GM18498 (cell line): ENCODE measurements around the gene STXBP4.

Experiments used
- ATAC-seq: cut with Tn5 transposase; IDR thresholded peaks from one replicate; pipeline ENCODE4 v1.9.1; 2021; ENCODE audit warnings: mild to moderate bottlenecking, moderate library complexity; ENCODE audit not compliant: unreplicated experiment

The STXBP4 gene

DNA sequence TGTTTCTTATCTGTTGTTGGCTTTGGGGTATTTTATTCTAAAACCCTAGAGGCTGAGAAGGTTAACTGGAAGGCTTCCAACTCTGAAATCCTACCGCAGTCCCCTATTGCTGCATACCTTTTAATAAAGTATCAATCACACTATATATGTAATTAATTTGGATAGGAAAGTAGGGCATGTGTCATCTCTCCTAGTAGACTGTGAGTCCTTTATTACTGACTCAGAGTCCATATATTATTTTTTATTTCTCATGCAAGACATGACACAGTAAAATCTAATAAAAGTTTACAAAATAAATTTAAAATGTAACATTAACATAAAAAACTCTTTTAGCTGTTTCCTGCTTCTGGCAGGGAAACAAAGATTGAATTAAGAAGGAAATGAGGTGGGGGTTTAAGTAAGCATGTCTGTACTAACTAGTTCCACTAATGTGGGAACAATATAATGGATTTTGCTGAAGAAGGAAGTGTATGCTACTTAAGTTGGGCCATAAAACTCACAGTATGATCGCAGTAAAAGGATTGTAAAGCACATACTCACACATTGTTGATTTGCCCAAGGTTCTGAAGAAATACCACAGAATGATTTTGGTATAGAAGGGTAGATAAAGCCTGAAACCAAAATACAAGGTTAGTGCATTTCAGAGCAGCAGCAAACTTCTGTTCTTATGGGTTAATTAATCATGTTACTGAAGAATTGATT is 198.6 kb downstream of the STXBP4 start:
- no peak for ATAC-seq

DNA sequence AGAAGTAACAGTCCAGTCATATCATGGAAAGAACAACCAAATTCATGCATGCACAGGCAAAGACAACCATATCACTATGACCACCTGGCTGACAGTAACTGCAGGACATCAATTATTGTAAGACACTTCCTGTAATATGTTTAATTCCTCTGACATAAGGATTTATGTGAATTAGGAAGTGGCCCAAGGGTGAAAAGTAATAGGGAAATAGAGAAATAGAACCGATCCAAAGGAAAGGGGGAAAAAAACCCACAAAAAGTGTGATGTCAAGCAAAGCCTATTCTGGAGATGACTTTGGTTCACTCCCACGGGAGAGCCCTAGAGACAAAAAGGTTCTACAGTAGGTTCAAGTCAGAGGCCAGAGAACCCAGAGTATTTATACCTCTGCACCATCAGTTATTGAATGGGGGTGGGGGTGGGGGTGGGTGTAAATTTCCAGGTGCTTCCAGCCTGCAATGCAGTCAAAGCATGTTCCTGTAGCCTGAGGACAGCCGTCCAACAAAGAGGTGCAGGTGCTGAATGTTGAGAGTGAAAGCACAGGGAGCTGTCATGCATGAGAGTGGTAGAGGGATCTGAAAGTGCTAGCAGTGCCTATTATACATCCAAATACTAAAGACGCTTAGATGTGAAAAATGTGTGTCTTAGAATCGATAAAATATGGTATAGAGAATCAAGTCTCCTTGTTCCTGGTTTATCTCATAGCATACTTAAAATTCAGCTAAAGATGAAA is 200.6 kb downstream of the STXBP4 start:
- ATAC-seq: peak; percentile 95

DNA sequence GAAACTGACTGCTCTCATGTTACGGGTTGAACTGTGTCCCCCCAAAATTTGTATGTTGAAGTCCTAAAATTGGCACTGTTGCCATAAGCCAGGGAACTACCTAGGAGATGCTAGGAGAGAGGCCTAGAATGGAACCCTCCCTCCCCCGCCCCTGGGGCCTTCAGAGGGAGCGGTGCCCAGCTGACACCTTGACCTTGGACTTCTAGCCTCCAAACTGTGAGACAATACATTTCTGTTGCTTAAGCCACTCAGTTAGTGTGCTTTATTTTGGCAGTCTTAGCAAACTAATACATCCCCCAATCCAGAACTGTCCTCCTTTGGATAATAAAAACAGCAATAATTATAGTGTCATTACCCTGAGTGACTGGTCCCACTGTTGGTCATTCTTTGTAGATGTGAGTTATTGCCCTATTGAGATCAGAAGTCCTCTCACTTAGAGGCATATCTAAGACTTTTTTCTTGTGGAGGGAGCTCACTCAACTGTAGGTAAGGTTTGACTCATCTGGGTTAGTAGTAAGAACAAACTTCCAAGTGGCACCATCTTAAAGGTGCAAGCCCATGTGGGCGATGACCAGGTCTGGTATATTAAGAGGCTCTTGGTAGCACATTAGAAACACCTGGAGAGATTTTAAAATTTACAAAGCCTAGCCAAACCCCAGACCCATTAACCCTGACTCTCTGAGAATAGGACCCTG is 203.2 kb downstream of the STXBP4 start:
- ATAC-seq: no peak

DNA sequence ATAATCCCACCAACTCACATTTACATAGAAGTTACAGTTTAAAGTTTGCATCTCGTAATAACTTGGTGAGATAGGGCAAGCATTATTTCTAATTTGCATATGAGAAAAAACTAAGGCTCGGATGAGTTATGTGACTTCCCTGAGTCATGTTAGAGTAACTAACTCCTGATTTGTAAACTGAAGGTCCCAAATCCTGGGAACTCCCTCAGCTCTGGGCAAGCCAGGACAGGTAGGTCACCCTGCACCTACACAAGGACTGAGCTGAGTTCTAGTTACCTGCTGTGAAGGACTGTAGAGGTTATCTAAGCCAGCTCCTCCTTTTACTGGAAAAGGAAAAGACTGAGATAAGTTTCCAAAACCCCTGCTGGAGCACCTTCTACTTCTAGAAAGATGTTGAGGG is 204.0 kb downstream of the STXBP4 start:
- ATAC-seq: no peak

DNA sequence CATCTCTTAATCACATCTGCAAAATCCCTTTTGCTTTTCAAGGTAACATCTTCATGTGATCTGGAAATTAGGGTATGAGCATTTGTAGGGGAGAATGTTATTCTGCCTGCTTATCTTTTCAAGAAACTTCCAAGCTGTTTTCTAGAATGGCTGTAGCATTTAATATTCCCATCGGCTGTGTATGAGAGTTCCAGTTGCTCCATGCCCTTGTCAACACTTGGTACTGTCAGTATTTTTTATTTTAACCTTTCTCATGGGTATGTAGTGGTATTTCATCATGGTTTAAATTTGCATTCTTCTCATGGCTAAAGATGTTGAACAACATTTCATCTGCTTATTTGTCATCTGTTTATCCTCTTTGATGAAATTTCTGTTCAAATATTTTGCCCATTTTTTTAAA is 205.6 kb downstream of the STXBP4 start:
- no peak for ATAC-seq

DNA sequence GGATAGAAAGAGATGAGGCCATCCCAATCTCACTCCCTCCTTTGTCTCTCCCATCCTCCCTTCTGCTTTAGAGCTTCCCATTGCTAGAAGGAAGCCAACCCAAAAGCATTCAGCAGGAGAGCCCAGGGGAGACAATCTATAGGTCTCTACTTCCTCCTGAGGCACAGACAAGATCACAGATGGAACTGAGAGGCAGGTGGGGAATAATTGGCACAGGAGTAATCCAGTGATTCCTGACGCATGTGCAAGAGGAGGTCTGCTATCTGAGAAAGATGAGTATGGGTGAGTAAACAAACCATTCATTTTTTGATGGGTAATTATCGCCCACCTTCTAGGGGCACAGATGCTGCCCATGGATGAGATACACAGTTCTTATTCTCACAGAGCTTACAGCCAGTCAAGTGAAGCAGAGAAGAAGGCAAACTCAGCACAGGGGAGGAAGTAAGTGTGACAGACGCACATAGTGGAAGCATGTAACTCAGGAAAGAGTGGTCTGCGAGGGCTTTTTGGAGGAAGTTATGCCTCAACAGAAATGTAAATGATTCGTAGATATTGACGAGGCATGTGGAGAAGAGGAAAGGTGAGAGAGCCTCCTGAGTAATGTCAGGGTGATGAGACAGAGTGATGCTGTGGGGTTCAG is 207.3 kb downstream of the STXBP4 start:
- ATAC-seq: no peak

DNA sequence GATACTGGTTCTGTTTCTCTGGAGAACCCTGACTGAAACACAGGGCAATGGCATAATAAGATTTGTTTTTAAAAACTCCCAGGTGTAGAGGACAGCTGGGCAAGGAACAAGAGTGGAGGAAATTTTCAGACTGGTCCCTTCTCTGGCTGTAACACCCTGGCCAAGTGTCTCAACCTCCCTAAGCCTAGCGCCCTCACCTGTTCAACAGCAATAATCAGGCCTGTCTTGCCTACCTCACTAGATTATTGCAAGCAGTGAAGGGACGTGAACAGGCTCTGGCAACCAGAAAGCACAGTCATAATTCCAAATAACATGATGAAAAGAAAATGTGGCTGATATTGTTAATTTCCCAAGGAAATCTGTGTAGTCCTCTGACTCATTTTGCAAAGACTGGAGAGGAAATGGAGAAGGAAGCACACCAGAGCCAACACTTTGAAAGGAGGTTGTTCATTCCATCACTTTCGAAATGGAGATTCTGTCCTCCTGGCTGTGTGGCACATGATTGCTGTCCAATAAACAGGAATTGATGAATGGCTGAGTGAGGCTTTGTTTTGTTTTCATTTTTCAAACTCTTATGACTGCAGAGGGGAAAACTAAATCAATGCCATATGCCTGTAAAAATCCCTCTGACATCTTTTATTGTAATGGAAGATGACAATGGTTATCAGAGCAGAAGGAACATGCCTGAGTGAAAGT is 208.7 kb downstream of the STXBP4 start:
- no peak for ATAC-seq

DNA sequence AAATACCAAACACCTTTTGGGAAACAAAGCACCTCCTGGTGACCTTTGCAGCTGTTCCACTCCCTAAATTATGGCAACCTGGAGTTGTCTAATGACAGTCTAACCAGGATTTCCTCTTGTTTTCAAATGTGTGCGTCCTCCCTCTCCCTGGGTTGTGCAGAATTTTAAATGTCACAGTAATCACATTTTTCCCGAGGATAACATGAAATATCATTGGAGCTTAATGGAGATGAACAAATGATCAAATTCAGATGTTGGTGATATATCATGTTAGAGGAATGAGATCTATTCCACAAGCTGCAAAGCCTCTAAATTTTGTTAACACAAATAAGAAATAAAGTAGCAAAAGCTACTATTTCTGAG is 209.3 kb downstream of the STXBP4 start:
- no peak for ATAC-seq

DNA sequence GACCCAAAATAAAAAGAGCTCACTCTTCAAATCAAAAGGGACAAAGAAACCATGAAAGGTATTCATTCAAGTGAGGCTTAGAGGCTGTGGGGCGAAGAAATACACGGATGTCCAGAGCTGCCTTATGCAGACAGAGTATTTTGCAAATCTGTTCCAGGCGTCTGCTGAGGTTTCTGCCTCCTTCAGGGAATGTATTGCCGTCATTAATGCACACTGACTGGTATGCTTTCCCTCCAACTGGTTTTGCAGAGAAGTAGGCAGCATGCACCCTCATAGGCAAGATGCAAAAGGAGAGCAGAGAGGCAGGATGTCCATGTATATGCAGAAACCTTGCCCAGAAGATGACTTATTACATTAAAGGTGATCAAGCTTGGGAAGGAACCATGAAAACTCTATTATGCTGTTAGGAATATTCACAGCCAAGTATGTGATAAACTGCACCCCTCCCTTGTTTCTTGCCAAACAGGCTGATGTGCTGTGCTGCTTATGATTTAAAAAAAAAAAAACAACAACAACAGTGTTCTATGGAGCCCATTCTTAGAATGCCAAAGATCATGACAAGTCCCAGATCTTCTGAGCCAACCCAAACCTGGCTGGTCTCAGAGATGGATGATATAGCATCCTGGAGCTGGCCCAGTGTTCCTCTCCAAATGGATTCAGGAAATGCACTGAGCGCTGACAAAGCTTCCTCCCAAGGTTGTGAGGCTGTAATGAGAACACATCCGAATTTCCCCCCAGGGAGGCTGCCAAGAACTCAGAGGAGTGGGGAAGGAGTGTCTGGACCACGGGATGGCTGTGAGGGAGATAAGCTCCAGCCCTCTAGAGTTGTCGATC is 218.6 kb downstream of the STXBP4 start:
- no peak for ATAC-seq

DNA sequence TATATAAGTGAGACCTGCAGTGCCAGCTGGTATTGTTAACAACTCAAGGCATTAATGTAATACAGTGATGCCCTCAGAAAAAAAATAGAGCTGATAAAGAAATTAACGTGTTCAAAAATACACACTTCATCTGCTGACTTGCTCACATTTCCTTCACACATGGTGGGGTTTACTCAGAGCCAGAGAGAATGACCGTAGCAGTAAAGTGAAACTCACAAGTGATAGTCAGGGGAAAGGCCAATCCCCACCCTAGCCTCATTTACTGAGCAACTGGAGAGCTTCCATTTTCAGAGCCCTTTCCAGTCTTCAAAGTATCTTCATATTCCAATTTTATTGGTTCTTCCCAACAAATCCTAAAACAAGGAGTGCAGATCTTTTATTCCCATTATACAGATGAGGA is 222.2 kb downstream of the STXBP4 start:
- peak; percentile 58 for ATAC-seq

DNA sequence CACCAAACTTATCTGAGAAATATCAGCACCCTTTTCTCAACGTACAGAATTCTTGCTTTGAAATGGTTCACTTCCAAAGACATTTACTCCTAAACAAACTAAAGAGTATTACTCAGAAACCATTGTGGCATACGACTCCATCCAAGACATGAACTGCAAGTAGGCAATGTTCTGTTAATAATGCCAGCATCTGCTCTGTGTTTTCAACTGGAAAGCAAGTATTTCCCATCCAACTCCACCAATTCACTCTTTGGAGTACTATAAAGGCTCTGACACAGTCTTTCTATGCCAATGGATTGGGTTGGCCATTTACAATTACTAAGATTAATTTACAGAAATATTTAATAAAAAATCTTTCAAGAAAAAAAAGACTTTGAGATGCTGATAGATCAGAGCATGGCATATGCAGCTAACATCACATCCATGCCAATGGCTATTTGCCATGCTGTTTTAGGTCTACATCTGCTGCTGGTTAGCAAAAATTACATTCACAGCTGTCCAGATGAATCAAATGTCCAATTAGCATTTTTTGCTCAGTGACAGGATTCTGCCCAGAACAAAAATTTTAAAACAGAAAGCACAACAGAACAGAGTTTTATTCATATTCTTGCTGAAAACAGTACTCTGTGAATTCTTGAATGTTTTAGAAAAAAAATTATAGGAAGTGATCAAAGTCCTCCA is 230.3 kb downstream of the STXBP4 start:
- ATAC-seq: no peak

DNA sequence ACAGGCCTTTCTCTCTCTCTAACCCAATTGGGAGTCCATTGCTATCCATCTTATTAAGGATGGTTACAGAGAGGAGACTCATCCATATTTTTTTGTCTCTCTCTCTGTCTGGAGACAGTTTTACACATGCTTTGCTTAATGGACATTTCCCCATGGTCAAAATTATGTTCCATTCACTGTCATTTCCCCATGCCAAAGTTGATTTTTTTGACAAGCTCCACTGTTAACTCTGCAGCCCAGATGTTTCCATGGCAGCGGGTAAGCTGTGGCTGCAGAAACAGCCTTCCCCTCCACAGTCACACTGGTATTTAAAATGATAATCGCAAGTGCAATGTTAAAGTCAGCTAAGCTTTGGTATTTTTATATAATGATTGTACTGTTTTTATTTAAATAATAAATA is 232.3 kb downstream of the STXBP4 start:
- no peak for ATAC-seq

DNA sequence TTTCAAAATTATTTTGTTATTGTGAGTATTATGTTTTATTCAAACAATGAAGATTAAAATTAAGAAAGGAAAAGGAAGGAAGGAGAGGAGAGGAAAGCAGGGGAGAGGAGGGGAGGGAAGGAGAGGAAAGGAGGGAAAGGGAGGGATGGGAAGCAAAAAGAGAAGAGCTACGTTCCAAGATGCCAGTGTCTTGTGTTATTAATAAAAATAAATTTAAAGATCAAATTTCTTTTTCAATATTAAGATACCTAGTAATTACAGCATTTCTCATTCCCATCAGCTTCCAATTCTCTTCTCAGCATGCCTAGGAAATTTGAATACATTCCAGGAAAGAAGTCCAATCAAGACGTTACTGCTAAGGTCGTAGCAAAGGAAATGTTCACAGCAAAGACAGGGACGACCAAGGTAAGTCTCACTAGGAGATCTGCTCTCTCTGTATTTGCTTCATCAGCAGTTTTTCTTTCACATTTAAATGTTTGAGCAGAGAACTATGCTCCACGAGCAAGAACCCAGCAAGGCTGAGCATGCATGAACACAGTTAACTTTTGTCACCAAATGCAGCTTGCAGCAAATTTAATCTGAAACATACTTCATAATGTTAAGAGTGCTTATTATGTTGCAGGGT is 232.9 kb downstream of the STXBP4 start:
- ATAC-seq: no peak

DNA sequence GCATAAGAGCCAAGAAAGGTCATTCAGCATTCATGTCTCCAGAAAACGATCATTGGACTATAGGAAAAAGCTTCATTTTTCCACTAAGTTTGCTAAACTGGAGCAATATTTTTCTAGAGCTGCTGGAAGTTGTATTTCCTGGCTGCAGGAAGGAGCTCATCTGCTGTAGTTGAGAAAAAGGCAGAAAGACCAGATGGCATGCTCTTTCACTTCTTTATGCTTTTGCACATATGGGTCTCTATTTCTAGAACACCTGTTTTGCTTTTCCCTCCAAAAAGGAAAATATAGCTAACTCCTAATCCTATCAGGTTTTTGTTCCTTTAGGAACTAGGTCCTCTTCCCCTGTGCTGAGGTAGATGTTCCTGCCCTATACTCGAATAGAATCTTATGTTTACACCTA is 234.3 kb downstream of the STXBP4 start:
- ATAC-seq: no peak

DNA sequence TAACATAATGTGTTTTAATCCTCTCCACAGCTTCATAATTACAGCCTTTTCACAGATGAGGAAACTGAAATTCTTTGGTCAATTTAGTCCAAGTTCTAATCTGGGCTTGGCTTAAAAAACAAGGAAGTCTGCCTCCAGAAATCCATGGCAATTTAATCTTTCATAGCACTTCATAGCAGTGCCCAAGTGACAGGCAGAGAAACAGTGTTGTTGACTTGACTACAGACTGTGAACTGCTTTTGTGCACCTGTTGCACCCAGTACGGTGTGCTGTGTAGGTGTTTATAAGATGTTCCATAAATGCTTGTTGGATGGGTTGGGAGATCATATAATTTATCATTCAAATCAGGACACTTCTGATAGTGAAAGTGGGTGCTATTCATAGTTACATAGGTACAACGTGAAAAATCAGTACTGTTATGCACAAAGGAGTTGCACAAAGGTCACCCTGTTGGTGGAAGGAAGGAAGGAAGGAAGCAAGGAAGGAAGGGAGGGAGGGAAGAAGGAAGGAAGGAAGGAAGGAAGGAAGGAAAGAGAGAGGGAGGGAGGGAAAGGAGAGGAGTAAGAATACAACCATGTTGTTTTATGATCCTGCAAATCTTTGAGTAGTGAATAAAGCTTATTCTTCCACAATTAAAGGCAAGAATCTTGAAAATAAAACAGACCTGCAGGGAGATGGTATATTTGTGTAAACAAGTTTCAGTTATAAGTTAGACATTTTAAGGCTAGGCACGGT is 239.7 kb downstream of the STXBP4 start:
- no peak for ATAC-seq

DNA sequence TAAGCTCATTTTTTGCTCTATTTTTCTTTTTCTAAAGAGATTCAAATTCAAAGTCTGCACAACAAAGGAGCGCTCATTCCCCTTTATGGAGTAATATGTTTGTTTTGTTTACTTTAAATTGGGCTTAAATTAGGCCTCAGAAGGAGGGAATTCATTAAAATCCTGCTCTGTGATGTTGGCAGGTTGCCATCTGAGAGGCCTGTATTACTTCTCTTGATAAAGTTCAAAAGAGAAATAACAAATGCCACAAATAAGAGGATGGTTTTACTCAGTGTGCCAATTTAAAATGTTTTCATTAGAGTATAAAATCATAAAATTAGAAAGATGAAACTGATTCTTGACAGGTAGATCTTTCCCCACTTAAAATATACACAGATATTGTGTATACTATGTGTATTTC is 241.7 kb downstream of the STXBP4 start:
- no peak for ATAC-seq

DNA sequence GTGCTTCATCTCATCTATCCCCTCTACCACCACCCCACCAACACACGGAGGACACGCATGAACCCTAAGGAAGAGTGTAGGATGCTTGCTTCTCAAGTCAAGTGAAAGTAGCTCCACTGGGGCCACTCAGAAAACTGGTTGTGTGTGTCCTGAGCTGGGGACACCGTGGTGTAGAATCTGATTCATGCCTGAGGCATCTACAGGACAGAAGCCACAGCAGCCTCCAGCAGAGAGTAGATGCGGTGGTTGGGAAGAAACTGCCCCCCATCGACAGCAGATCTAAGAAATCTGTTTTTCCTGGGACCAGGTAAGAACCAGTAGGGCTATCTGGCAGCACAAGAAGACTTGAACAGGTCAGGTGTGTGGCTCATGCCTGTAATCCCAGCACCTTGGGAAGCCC is 244.3 kb downstream of the STXBP4 start:
- no peak for ATAC-seq

DNA sequence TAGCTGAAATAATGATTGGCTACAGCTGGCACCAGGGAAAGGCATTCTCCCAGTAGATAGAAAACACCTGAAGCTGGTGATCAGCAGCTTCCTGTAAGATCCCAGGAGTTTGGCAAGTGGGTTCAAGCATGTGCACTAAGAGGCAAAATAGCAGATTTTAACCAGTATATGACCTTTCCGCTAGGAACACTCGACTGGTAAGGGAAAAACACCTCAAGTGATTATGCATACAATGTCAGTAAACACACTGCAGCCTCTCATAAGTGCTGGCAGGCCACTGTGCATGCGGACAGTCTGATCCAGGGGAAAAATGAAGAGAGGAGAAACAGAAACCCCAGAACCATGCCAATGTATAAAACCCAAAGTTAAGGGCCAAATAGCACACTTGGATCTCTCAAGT is 247.1 kb downstream of the STXBP4 start:
- ATAC-seq: no peak

DNA sequence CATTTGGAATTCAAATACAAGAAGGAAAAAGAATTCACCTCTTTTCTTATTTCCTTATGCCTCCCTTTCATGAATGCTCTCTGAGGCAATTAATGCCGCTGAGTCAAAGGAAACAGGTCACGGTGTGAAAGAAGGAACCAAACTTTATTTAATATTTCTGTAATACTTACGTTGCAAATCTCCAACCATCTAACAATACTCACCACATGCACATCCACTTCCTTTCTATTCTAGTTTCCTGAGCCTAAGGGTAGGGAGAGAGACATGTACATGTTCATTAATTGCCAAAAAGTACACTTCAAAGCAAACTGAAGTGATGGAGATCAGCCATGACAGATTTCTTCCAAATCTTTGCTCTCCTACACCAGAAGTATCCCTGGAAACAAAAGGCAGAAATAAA is 248.3 kb downstream of the STXBP4 start:
- no peak for ATAC-seq
